ENCODE measurements around the gene KCNJ6.
A peak's percentile ranks its signal among the peaks of the same experiment; 100 is the strongest.
"Not testable (repeated sequence)": the region's sequence is repeated elsewhere in the genome, so short reads cannot be mapped to it uniquely, and the experiment has no call there.

Gene KCNJ6

DNA sequence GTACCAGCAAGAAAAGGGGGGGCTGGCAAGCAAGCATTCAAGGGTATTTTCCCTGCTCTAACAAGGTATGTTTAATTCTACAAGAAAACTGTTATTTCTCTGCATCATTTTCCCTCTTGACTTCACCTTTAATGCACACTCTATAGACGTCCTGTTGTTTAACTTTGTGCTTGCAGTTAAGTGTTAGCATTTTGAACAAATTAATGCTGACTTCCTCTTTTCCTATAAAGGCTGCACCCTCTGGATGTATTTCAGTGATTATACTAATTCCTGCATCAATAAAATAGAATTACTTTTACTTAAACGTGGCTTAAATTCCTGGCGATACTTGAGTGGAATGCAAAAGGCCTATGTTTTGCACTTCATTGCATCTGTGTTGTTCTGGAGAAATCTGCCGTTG is 183.3 kb downstream of the KCNJ6 start:
- no peak for DNase-seq (ENCODE audit: low spot score)

DNA sequence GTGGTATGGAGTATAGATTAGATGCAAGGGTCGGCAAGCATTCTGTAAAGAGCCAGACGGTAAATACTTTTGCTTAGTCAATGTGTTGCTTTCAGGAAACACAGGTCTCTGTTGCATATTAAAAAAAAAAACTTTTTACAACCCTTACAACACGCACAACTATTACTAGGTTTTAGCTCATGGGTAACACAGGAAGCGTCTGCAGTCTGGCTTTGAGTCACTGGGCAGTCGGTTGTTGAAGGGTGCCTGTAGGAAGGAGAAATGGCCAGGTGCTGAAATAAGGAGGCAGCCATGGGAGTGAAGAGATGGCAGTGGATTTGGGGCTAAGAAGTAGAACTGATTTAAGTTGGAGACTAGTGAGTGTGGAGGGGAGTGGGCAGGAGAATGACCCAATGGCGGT is 192.1 kb downstream of the KCNJ6 start:
- DNase-seq (ENCODE audit: low spot score) = no peak

GRCh38 chr21:37717534-37717933 is 198.7 kb downstream of the KCNJ6 start:
- no peak for DNase-seq (ENCODE audit: low spot score)

DNA sequence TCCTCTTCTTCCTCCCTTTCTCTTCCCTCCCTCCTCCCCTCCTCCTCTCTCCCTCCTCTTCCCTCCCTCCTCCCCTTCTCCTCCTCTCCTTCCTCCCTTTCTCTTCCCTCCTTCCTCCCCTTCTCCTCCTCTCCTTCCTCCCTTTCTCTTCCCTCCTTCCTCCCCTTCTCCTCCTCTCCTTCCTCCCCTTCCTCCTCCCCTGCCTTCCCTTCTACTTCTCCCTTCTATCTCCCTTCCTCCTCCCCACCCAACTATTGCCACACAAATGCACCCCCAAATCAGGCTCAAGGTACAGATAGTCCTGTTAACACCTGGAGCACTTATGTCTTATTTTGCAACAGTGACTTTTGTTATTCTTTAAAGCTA is 203.7 kb downstream of the KCNJ6 start:
- DNase-seq (ENCODE audit: low spot score) = not testable (repeated sequence)

- peak; percentile 49 for DNase-seq (ENCODE audit: low spot score)
Measured at GRCh38 chr21:37711836-37712568, 204.3 kb downstream of the KCNJ6 start.

DNA sequence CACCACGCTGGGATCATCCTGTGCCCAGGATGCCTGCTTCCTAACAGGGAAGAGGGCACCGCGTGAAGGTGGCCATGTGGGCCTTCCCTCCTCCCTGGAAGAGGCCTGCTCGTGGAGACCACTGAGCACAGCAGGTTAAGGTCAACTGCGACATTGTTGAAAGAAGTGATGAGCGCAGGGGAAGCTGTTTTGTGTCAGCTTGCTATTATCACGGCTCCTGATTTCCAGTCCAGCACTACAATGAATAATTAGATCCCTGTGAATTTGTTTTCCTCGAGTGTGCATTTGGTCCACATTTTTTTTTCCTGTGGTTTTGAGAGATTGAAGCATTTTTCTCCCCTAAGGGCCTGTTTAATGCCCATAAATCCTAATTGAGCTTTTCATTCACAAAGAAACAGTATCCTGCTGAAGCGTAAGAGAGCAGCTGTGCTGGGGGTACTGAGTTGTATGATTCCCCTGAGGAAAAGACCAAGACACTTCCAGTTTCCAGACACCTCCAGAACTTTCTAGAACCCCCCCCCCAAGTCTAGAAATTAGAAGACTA is 204.9 kb downstream of the KCNJ6 start:
- no peak for DNase-seq (ENCODE audit: low spot score)

GRCh38 chr21:37710546-37711285 is 205.5 kb downstream of the KCNJ6 start:
- no peak for DNase-seq (ENCODE audit: low spot score)

- DNase-seq (ENCODE audit: low spot score) = no peak
Measured at GRCh38 chr21:37704751-37705150, 211.5 kb downstream of the KCNJ6 start.

DNA sequence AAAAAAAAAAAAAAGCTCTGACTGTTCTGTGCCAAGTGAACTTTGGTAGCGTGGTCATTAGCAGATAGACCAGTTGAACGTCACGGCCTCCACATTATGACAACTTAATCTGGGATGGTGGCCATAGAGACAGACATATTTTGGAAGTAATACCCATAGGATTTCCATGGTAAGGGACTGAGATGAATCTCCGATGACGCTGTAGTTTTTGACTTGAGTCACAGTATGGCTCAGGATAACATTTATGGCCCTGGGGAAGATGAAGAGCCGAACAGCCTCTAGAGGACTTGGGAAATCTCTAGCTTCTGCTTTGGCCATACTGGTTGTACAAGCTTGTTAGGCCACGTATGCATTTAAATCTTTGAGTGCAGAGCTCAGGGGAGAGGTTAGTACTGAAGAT is 214.0 kb downstream of the KCNJ6 start:
- DNase-seq (ENCODE audit: low spot score) = no peak

- DNase-seq (ENCODE audit: low spot score) = peak; percentile 73
Measured at GRCh38 chr21:37700641-37701202, 215.5 kb downstream of the KCNJ6 start.

DNA sequence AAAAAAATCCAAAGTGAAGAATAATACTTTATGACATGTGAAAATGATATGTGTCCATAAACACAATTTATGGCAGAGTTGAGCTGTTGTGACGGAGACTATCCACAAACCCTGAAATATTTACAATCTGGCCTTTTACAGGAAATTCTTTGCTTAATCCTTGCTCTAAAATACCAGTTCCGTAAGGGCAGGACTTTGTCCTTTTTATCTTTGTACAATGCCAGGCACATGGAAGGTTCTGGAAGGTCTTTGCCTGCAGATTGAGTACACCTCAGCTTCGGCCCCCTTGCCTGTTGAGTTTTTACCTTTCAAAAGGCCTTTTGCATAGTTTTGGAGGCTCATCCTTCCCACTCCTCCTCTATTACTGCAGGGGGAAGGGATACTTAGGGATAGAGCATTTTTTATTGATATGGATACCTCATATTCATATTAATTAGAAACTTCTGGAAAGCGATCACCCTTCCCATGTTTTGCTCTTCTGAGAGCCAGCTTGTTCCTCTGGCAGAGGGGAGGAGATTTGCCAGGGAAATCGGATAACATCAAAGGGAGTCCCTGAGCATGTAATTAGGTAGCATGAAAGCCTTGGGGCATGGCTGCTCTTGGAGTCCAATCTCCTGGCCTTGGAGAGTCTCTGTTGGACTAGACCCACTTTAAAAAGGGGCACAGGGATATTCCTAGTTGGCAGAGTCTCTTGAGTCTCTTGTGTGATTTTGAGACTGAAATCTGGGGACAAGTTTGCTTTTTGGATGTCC is 217.1 kb downstream of the KCNJ6 start:
- DNase-seq (ENCODE audit: low spot score) = no peak

- DNase-seq (ENCODE audit: low spot score) = no peak
Measured at GRCh38 chr21:37696936-37697335, 219.3 kb downstream of the KCNJ6 start.

GRCh38 chr21:37695111-37695510 is 221.1 kb downstream of the KCNJ6 start:
- DNase-seq (ENCODE audit: low spot score) = no peak

DNA sequence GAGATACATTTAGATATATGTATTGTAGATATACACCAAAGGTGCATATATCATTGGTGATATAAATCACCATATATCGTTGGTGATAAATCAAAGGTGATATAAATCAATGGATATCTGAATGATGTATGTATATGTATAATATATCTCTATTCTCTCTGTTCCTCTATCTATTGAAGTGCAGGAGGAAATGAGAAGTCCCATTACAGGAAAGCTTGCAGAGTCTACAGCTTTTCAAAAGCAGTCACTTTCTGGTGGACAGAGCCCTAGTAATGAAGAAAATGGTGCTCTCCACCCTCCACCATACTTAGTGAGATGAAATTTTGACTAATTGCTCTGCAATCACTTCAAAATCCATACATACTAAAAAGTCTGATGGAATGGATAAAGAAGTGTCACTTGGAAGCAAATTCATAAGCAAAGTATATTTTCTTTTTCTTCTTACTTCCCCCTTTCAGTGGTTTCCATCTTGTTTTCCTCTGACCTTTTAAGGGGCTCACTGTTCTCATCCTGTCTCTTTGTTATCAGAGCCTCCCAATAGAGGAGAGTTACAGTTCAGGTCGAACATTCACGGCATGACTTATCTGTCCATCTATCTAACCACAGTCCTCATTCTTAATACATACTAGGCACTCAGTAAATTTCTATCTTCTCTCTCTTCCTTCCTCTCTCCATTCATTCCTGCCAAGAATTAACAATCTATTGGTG is 227.2 kb downstream of the KCNJ6 start:
- DNase-seq (ENCODE audit: low spot score) = no peak

GRCh38 chr21:37686991-37687810 is 229.1 kb downstream of the KCNJ6 start:
- DNase-seq (ENCODE audit: low spot score) = no peak

DNA sequence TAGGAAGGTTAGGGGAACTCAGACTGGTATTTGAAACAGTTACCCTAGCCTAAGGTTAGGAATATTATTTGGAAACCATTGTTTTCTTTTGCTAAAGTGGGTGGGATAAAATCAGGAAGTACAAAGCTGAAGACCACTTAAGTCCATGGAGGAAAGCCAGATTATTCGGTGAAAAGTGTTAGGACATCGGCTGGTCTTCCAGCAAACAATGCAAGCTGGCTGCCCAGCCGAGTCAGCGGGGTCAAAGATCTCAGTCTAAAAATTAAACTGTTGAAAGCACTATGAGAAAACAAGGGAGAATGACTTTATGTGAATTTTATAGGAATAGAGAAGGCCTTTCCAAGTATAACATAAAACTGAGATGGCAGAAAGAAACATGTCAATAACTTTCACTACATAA is 231.7 kb downstream of the KCNJ6 start:
- no peak for DNase-seq (ENCODE audit: low spot score)

DNA sequence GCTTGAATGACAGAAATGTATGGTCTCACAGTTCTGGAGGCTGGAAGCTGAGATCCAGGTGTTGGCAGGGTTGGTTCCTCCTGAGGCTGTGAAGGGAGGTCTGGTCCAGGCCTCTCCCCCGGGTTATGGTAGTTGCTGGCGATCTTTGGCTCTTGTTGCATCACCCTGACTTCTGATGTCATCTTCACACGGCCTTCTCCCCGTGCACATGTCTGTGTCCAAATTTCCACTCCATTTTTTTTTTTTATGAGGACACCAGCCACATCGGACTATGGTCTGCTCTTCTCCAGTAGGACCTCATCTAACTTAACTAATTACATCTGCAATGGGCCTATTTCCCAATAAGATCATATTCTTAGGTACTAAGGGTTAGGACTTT is 232.2 kb downstream of the KCNJ6 start:
- no peak for DNase-seq (ENCODE audit: low spot score)

DNA sequence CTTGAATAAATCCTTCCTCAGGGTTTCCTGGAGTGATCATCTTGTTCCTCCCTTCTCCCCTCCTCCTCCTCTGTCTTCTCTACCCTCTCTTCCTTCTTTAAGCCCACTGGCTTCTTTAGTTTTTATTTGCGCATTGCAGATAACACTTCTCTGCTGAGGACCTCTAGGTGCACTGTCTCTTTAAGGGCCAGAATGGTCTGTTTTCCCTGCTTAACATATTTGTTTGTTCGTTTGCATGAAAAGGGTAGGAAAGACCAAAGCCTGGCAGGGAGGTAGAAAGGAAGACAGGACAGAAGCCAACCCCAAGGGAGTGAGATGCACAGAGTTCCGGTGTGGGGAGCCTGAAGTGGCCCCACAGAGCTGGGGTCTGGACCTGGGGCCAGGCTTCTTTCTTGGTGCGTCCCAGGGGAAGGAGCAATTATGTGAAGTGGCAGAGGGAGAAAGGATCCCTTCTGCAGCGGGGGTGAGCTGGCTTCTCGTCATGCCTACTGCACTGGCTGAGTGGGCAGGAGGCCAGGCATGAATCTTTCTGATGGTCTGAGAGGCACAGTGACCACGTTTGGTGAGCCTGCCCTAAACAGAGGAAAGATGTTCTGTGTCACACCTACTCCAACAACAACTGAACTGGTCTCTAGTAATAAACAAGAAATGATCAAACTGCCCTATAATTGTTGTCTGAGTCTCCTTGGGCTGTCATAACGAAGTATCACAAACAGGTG is 232.7 kb downstream of the KCNJ6 start:
- DNase-seq (ENCODE audit: low spot score) = no peak

DNA sequence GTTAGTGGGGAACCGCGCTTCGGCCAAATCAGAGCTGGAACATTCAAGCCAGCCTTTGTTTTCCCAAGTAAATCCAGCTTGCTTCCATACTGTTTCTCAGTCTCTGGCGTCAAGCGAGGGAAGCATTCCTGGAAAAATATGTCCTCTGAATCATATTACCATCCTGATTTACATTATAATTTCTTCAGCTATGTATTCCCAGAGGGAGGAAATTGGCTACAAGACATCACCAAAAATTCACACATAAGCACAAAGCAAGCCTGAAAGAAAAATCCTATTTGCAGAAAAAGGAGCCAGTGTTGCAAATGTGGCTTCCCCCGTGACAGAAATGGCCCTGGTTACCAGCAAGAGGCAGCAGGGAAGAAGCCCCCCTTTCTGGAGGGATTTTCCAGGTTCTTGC is 233.3 kb downstream of the KCNJ6 start:
- no peak for DNase-seq (ENCODE audit: low spot score)

GRCh38 chr21:37677006-37677405 is 239.3 kb downstream of the KCNJ6 start:
- no peak for DNase-seq (ENCODE audit: low spot score)

All from pons (tissue), 1 donor.